T1000 (cell line): Measurements from ENCODE around the gene MVD.
A peak's percentile ranks its signal among the peaks of the same experiment; 100 is the strongest.

Experiments
- DNase-seq: peaks from one replicate; lab custom pipeline; 2025; ENCODE audit warnings: mixed read lengths; lab: John Stamatoyannopoulos, UW

The MVD gene, protein sequence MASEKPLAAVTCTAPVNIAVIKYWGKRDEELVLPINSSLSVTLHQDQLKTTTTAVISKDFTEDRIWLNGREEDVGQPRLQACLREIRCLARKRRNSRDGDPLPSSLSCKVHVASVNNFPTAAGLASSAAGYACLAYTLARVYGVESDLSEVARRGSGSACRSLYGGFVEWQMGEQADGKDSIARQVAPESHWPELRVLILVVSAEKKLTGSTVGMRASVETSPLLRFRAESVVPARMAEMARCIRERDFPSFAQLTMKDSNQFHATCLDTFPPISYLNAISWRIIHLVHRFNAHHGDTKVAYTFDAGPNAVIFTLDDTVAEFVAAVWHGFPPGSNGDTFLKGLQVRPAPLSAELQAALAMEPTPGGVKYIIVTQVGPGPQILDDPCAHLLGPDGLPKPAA

DNA sequence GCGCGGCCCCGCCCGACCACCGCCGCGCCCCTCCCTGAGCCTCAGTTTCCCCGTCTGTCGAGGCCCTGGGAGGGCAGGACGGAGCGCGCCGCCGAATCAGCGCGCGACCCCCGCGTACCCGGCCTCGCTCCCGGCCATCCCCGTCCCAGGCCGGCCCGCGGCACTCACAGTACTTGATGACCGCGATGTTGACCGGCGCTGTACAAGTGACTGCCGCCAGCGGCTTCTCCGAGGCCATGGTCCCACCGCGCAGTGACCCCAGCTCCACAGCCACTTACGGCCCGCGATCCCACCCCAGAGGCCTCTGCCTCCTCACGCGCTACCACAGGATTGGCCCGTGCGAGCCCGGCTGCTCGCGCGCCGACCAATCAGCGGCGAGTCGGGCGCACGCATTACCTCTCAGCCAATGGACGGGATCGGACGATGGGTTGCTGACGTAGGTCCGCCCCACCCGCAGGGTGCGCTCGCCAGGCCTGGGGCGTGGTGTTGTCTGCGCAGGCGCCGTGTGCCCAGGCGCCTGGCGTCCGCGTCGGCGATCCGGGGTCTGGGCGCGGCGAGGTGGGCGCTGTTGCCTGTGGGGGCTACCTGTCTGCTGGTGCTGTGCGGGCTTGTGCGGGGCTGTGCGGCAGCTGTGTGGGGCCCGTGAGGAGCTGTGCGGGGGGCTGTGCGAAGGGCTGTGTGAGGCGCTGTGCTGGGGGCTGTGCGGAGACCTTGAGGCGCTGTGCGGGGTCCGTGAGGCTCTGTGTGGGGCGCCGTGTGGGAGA lies at the start of gene MVD:
MVD (minus strand) TSS at position 249 of the 764 bp plus-strand sequence; CDS start at position 238, 11 bp downstream.
- peak; percentile 90 for DNase-seq

DNA sequence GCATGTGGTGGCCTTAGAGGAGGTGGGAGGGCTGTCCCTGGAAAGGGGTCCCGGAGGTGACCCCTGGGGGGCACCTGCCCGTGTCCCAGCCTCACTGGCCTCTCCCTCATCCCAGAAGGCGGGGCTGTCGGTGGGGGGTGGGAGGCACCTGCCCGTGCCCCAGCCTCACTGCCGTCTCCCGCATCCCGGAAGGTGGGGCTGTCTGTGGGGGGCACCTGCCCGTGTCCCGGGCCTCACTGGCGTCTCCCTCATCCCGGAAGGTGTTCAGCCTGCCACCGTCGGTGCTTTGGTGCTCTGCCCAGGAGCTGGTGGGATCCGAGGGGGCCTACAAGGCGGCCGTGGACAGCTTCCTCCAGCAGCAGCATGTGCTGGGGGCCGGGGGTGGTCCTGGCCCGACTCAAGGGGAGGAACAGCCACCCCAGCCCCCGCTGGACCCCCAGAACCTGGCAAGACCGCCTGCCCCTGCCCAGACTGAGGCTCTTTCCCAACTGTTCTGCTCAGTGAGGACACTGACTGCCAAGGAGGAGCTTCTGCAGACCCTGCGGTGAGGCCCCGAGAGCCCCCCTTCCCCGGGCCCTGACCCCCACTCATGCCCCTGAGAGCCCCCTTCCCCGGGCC lies 49.6 kb upstream of the MVD start:
- DNase-seq, result no peak

DNA sequence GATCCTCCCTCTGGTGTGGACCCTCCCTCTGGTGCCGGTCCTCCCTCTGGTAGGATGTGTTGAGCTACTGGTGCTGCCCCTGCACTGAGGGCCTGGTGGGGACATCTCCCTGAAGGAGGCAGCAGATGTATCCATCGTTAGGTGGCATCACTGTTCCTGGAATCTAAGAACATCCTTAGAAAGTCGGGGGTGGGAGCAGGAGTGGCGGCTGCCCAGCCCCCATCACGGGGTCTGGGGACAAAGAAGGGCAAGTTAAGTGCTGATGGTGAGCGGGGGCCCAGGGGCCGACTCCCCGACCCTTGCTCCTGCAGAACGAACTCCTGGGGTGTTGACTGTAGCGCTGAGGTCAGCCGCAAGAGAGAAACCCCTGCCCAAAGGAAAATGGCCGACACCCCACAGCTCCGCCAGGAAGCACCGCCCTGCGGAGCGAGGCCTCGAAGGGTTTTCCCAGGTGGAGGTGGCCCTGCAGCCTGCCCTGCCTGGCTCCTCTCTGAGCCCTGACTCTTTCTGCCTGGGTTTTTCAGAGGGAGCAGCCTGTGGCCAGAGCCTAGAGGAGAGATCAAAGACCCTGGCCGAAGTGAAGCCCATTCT lies 49.0 kb upstream of the MVD start:
- DNase-seq, result no peak

DNA sequence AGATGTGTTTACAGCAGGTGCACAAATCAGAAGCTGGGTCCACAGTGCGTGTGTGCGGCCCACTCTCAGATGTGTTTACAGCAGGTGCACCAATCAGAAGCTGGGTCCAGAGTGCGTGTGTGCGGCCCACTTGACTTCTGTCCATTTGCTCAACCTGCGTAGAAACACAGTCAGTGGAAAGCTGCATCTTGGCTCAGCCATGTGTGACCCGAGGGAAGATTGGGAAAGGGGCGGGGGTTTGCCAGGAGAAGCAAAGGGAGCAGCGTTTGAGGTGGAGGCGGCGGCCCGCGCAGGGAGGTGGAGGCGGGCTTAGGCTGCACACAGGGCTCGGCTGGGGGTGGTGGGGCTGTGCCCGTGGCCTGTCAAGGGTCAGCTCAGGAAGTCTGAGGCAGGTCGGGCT lies 47.7 kb upstream of the MVD start:
- DNase-seq, result no peak

DNA sequence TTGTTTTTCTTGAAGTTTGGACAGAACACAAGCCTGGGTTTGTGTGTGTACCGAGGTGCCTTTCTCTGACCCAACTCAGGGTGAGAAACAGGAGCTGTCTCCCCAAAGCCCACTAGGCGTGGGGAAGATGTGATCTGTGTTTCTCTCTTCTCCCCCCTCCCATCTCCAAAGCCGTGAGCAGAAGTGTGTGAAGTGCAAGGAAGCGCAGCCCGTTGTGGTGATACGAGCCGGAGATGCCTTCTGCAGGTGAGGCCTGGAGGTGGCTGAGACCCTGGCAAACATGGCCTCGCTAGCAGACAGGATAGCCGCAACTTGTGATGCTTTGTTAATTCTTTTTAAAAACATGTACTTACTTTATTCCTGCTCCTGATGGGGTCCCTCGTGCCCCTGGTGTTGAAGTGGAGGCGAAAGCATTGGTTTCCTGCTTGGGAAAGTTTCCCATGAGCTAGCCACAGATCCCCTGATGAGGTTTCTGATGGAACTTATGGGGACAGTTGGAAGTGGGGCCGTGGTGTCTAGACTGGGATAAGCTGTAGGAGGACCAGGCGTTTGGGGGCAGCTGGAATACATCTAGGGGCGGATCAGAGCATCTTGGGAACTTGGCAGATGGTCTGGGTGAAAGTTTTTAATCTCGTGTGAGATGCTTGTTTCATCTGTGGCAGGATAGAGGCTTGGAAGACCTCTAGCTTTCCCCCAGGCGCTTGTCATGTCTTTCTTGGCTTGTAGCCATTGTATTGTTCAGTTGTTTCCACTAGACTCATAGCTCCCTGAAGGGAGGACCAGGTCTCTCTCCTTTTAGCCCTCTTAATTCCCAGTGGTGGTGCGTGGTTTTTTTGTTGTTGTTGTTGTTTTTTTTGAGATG lies 44.3 kb upstream of the MVD start:
- no peak for DNase-seq

DNA sequence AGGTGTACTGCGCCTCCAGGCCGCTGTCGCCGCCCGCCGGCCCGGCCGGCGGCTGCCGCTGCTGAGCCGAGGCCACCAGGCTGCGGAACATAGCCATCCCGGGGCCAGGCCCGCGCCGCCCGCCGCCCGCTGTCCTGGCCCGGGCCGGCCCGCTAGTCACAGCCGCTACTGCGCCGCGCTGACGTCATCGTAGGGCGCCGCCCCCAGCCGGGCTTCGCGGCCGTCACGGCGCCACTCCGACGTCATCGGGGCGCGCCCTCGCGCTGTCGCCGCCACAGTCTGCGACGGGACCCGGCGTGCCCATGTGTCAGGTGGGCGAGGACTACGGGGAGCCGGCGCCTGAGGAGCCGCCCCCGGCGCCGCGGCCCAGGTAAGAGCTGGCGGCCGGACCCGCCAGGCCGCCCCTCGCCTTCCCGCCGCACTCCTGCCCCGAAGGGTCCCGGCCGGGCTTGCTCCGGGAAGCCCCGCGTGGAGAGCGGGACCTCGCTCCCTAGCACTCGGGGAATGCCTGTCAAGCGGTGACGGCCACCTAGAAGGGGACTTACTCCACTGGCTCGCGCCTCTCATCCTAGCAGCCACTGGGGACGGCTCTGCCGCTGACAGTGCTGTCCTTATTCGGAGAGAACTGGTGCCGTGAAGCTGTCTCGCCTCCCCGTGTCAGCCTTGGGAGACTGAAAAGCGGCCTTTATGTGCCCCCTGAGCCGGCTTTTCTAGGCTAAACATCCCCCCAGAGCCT lies 43.5 kb upstream of the MVD start, which contains the start of the genes CTU2 and RNF166:
CTU2 (plus strand) TSS at position 275 of the 736 bp plus-strand sequence; CDS start at position 303, 28 bp downstream.
RNF166 (minus strand) TSS at position 180 of the 736 bp plus-strand sequence; CDS start at position 97, 83 bp downstream.
- peak; percentile 73 for DNase-seq

DNA sequence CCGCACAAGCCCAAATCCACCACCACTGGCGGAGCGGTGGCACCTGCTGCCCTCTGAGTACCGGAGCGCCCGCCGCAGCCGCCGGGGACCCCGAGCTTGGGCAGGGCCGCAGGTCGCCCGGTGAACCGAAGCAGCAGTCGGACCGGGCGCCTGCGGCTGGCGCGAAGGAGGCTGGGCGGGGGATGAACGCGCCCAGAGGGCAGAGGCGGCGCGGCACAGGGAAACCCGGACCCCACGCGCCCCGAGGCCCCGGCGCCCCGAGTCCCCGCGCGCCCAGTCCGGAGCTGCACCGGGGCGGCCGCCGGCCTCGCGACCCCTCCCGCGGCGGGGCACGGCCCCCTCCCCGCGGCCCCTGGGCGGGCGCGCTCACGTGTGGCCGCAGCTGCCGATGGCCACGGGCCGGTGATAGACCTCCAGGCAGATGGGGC lies 42.9 kb upstream of the MVD start:
- no peak for DNase-seq

DNA sequence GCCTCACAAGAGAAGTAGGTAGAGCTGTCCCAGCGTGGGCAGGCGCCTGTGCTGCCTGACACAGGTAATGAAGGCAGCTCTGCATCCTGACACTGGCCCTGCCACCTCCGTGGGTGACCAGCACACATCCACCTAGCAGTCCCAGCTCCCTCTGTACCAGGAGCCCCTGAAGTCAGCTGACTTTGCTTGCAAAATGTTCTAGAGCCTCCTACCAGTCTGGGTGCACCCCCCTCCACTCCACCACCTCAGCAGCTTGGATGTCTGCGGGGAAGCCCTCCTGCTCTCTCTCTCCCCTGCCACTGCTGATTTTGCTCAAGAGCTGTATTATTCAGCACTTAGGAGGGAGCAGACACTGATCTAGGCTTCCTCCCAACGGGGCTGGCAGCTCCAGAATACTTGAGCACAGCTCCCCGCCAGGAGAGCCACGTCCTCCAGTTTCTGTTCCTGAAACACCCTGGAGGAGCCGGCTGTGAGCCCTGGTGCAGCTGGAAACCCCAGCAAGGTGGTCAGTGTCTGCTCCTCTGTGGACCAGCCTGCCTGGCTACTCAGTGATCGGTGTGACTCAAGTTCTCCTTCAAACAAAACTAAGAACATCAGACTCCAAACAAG lies 42.3 kb upstream of the MVD start:
- DNase-seq, result no peak

DNA sequence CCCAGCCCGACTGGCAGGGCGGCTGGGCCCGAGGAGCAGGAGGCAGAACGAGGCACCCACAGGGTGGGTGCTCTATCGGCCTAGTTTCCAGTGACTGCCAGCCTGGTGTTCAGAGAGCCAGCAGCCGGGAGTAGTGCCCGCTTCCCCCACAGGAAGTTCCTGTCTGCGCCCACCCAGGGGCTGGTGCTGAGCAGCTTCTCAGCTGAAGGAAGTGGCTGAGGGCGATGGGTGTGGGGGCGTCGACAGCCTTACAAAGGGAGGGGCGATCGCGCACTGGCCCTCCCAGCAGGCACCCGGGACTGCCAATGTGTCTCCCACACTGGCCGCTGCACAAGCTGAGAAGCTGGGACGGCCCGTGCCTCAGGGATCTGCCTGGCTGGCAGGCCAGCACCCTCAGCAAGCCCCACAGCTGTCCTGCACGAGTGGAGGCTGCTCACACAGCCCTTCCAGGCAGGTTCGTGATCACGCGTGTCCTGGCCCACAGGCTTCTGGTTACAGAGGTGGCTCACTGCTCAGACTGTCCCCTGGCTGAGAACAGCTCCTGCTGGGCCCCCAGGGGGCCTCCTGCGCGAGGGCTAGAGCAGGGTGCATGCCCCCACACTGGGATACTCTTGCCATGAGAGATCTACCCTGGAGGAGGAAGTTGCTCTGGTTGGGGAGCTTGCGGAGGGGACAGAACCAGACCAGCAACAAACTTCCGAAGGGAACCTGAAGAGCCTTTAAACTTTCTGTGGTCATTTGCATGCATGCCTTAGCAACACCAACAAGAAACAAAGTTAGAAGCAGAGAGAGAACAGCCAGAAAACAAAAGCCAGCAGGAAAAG lies 40.8 kb upstream of the MVD start:
- DNase-seq, result no peak

DNA sequence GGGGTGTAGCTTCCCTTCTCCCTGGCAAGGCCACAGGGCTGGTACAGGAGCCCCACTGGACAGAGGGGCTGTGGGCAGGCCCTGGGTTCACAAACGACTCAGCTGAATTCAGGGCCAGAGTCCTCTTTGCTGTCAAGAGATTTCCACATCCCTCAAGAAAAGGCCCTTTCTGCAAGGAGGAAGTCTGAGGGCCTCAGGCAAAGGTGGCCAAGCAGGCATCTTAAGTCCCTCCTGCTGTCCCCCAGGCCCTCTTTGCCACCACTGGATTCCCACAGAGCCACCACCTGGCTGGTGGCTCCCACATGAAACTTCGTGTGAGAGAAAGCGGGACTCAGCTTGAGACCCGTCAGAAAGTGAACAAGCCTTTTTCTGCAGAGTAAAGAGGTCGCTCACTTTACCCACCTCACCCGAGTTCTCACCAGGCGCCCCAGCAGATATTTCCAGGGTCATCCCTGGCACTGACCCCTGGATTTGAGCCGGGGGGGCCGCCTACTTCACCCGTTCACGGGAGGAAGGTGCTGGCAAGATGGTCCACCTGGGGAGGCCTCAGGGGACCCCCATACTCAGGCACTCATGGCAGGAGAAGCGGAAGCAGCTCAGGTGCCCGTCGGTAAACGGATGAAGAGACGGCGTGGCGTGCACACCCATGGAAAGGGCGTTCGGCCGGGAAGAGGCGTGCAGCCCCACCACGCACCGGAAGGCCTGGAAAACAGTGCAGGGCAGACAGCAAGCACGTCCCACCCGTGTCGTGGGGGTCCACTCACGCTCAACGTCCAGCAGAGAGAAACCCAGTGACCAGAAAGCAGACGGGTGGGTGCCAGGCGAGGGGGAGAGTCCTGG lies 39.7 kb upstream of the MVD start:
- no peak for DNase-seq

DNA sequence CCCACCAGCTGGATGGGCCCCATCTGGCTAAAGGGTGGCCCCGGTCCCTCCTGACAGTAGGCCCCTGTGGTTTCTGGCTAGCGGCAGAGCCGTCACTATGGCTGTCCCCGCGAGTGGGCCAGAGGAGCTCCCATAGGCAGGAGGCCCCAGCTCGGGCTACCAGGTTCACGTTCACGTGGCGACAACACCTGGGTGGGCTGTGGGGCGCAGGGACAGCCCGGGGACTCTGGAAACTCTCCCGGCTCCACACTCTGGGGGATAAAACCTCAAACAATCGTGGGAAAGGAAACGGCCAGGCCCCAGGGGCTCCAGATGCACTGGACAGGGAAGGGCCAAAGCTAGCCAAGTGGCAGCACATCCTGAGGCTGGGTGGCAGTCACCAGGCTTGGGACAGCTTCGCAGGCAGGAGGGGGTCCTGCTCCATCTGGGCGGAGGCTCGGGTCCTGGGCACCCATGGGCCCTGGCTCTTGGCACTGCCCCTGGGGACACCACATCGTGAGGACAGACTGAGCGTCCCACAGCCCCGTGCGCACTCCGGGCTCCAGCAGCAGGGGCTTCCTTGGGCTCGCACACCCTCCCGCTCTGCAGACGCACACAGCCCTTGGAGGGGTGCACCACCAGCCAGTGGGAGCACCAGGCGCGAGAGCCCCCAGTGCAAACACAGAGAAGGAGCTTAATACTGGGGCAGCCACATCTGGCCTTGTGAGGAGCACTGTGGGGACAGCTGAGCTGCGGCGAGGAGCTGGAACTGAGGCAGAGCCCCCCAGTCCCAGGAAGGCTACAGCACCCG lies 38.9 kb upstream of the MVD start:
- DNase-seq, result no peak

DNA sequence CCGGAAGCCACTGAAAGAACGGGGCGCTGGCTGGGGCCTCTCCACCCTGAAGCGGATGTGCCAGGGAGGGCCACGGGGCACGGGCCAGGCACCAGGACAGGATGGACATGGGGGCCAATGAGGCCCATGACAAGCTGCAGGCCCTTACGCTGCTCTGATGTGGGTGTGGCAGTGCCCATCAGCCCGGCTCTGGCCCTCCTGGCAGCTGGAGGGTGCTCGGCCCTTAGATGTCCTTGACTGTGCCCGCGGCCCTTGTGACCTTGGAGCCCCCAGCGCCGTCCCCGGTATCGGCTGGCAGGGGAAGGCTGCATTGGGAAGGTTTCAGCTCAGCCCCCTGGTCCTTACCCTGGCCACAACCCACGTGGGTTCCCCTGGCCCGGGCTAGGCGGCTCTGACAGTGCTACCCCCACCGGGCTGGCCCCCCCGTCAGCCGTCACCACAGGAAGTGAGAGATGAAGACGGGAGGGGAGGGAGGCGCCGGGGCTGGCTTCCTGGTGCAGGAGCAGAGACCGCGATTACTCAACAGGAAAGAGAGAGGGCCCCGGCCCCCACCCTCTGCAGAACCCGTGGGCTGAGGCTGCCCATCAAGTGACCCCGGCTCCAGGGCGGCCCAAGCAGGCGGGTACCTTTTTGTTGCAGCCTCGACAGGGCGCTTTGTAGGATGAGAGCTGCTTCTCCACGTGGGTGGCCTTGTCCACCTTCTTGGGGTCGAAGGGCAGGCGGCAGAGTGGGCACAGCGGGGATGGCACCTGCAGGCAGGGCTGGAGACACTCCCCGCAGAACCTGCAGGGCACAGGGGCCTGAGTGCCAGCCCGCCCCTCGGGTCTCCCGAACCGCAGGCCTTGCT lies 38.0 kb upstream of the MVD start:
- DNase-seq, result peak; percentile 68

DNA sequence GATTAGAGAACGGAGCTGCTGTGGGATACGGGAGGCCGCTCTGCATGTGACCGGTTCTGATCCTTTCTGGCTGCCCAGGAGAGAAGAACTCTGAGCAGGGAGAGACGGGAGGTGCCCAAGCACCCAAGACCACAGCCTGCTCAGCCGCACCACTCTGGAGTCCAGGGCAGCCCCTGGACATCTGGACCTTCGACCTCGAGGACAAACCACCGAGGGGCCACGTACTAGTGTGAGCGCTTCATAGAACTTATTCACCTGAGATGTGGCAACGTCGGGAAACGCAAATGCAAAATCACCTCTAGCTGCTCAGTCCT lies 37.4 kb upstream of the MVD start:
- DNase-seq, result no peak

DNA sequence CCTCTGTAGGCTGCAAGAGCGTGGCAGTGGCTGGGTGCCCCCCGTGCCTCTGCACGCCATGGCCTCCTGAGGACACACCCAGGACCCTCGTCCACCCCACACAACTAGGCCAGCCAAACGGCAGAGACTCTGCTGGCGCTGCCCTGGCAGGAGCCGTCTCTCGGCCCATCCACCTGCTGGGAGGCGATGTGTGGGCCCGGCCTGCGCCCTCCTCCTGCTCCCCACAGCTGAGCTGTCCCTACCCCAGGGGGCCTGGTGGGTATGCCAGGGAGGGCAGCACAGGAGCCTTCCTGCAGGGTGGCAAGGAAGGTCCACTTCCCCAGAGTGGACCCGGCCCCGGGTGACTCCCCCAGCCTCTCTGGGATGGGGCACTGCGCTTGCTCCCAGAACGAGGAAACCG lies 36.3 kb upstream of the MVD start:
- DNase-seq, result no peak

DNA sequence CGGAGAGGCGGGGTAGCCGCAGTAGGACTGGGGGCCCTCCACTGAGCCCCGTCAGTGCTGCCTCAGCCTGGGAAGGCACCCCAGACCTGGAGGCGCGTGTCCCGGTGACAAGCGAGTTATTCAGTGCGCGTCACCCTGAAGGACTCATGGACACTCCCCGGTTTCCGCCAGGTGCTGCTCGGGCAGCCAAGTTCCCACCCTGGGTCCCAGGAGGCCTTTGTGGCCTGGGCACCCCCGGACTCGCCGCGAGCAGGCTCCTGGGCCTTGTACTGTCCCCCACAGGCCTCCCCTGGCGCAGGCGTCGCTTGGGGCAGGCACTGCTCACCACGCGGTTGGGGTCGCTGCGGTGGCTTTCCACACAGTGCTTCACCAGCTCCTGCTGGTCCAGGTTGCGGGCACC lies 35.8 kb upstream of the MVD start:
- DNase-seq, result no peak

DNA sequence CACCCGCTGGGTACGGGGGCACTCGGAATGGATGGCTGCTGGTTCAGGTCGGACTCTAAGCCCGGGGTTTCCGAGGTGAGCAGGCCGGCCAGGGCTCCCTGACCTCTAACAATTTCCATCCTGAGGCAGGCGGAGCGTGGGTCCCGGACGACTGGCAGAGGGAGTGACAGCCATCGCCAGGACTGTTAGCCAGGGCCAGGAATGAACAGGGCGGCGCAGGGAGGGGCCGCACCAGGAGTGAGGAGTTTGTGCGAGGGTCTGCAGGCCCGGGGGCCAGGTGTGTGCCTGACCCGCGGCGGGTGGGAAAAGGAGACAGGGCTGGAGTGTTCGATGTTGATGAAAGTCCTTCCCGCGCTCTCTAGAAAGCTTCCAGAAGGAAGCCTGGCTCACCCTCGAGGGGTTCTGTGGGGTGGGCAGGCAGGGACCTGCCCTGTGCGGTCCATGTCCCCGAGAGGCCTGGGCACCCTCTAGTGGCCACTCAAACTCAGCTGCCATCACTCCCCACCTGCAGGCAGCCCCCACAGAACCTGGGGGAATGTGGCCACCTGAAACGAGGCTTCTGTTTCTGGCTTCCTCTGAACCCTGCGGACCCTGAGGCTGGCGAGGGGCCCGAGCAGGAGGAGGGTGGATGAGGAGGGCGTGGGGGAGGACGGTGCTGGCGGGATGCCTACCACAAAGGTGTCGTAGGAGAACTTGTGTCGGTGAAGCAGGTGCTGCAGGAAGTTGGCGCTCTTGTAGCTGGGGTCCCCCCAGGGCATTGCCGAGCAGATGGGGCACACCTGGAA lies 35.1 kb upstream of the MVD start:
- no peak for DNase-seq
